Astrocyte (in vitro differentiated cells and primary cell): ENCODE measurements around the gene MMAB. TPM values are rescaled to one million over a fixed set of nuclear protein-coding genes. Genes with fewer than 3 reads are reported as not detected.

Experiments used
- DNase-seq: peaks from one replicate; pipeline ENCODE4 v3.0.0-alpha.2; 2010; ENCODE audit warnings: low read depth
- FAIRE-seq: peaks from 2 replicates; lab custom pipeline; 2011; peaks lifted over from hg19 to GRCh38; lab: Jason Lieb, UNC
- H2AFZ ChIP-seq: 2 replicates; pipeline ENCODE4 v1.6.0; 2012; ENCODE audit warnings: low read depth, low read length, inconsistent platforms
- H3K27ac ChIP-seq: 2 replicates; pipeline ENCODE4 v1.5.1; 2011; ENCODE audit warnings: low read depth, low read length, inconsistent platforms
- H3K27me3 ChIP-seq: 2 replicates; pipeline ENCODE4 v1.6.0; 2011; ENCODE audit warnings: low read length, inconsistent platforms; ENCODE audit not compliant: insufficient read depth
- H3K36me3 ChIP-seq: 2 replicates; pipeline ENCODE4 v1.5.1; 2011; ENCODE audit warnings: low read length, inconsistent platforms; ENCODE audit not compliant: insufficient read depth
- H3K4me1 ChIP-seq: 2 replicates; pipeline ENCODE4 v1.5.1; 2011; ENCODE audit warnings: low read length, inconsistent platforms; ENCODE audit not compliant: insufficient read depth
- H3K4me2 ChIP-seq: 2 replicates; pipeline ENCODE4 v1.6.0; 2012; ENCODE audit warnings: low read length, inconsistent platforms
- H3K4me3 ChIP-seq: 2 replicates; pipeline ENCODE4 v1.5.1; 2011; ENCODE audit warnings: low read depth, mild to moderate bottlenecking, low read length, inconsistent platforms; ENCODE audit not compliant: insufficient read depth
- H3K79me2 ChIP-seq: 2 replicates; pipeline ENCODE4 v1.6.0; 2012; ENCODE audit warnings: mild to moderate bottlenecking, low read length, inconsistent platforms; ENCODE audit not compliant: insufficient read depth
- H3K9ac ChIP-seq: 2 replicates; pipeline ENCODE4 v1.6.0; 2012; ENCODE audit warnings: mild to moderate bottlenecking, low read length, inconsistent platforms
- H3K9me3 ChIP-seq: 2 replicates; pipeline ENCODE4 v1.5.1; 2012; ENCODE audit warnings: low read depth, mild to moderate bottlenecking, low read length, inconsistent platforms; ENCODE audit not compliant: insufficient read depth
- H4K20me1 ChIP-seq: 2 replicates; pipeline ENCODE4 v1.6.0; 2012; ENCODE audit warnings: low read length, inconsistent platforms; ENCODE audit not compliant: insufficient read depth
- H3K27ac Mint-ChIP-seq: one replicate; pipeline ENCODE4 v1.8.0; 2021; ENCODE audit warnings: mild to moderate bottlenecking, mixed read lengths; ENCODE audit not compliant: unreplicated experiment
- H3K27me3 Mint-ChIP-seq: one replicate; pipeline ENCODE4 v1.8.0; 2021; ENCODE audit warnings: low read depth, mixed read lengths; ENCODE audit not compliant: unreplicated experiment
- H3K36me3 Mint-ChIP-seq: one replicate; pipeline ENCODE4 v1.8.0; 2021; ENCODE audit warnings: low read depth, mixed read lengths; ENCODE audit not compliant: unreplicated experiment
- H3K4me1 Mint-ChIP-seq: one replicate; pipeline ENCODE4 v1.8.0; 2021; ENCODE audit warnings: low read depth, mixed read lengths; ENCODE audit not compliant: unreplicated experiment
- H3K4me3 Mint-ChIP-seq: one replicate; pipeline ENCODE4 v1.8.0; 2021; ENCODE audit warnings: mild to moderate bottlenecking, moderate library complexity, mixed read lengths; ENCODE audit not compliant: unreplicated experiment
- H3K9me3 Mint-ChIP-seq: one replicate; pipeline ENCODE4 v1.8.0; 2021; ENCODE audit warnings: mild to moderate bottlenecking, mixed read lengths; ENCODE audit not compliant: unreplicated experiment
- EZH2 ChIP-seq: IDR thresholded peaks from 2 replicates; pipeline ENCODE4 v1.6.1; 2012; ENCODE audit warnings: mild to moderate bottlenecking, low read length, inconsistent platforms; ENCODE audit not compliant: insufficient read depth
- total RNA-seq: library from RNA; stranded (reverse); gene quantifications from 2 replicates; pipeline ENCODE4 v1.2.1, GENCODE V29; 2021
- TF ChIP-seq, protein P1 (sequence below): IDR thresholded peaks from 2 replicates; pipeline ENCODE4 v1.5.1; 2011; ENCODE audit warnings: low read depth, mild to moderate bottlenecking, inconsistent platforms, low read length, moderate library complexity; ENCODE audit not compliant: insufficient read depth

Gene MMAB
- total RNA-seq, 1 donor from 2014 or later: 17.8 TPM

DNA sequence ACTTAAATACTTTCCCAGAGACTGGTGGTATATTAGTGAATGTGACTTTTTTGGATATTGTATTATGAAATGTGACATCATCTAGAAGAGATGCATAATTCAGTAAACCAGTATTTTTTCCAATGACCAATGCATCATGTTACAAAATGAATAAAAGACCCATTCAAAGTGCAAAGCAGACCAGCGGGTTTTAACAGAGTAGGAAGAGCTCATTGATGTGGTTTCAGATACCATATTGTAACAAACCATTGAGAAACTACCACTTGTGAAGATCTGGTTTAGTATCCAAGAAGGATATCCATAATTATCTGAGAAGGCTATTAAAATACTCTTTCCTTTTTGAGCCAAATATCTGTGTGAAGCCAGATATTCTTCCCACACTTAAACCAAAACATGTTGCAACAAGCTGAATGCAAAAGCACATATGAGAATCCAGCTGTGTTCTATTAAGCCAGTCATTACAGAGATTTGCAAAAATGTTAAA lies 47.9 kb upstream of the MMAB start:
- H3K4me2 ChIP-seq: no peak overlapping the region
- FAIRE-seq: no peak

DNA sequence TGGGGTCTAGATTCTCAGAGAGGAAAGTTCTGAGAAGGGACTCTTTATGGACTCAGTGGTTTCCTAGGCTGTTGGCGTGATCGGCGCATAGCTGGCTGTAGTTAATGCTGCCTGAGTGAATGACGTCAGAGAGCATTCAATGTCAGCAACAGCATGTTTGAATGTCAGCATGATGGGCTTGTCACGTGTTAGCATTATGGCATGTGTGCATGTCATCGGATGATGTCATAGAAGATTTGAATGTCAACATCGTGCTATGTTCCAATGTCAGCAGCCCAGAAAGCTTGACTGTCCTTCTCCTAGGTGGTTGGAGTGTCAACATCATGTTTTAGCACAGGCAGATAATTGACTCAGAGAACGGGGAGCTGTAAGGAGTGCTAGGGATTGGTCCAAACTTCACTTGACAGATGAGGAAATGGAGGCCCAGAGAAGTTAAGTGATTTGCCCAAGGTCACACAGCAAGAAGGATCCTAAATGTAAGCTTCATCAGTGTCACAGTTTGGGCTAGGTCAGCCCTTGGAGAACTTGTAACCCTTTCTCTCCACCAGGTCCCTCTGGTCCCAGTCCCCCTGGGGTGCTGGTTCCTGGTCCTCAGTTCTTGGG lies 45.8 kb upstream of the MMAB start:
- Mint-ChIP-seq H3K36me3 (no peaks in the 10 kb centered on the region), H3K4me3 (no peak overlapping the region), H3K27me3 (peaks cover 40% of the 10 kb centered on the region), H3K4me1 (peaks cover 1% of the 10 kb centered on the region), H3K27ac (no peak overlapping the region), H3K9me3 (no peaks in the 10 kb centered on the region)
- H3K27me3 ChIP-seq: peaks cover 51% of the 10 kb centered on the region
- no peak overlapping the region for H3K4me2 ChIP-seq
- H3K4me3 ChIP-seq: no peak overlapping the region
- H4K20me1 ChIP-seq: no peaks in the 10 kb centered on the region
- H3K9me3 ChIP-seq: no peaks in the 10 kb centered on the region
- no peaks in the 10 kb centered on the region for H3K79me2 ChIP-seq
- no peaks in the 10 kb centered on the region for H3K4me1 ChIP-seq
- no peak overlapping the region for H3K27ac ChIP-seq
- no peak overlapping the region for H3K9ac ChIP-seq
- no peaks in the 10 kb centered on the region for H3K36me3 ChIP-seq
- H2AFZ ChIP-seq: no peak overlapping the region
- DNase-seq (no peak), FAIRE-seq (no peak)
- TF ChIP-seq, protein P1, sequence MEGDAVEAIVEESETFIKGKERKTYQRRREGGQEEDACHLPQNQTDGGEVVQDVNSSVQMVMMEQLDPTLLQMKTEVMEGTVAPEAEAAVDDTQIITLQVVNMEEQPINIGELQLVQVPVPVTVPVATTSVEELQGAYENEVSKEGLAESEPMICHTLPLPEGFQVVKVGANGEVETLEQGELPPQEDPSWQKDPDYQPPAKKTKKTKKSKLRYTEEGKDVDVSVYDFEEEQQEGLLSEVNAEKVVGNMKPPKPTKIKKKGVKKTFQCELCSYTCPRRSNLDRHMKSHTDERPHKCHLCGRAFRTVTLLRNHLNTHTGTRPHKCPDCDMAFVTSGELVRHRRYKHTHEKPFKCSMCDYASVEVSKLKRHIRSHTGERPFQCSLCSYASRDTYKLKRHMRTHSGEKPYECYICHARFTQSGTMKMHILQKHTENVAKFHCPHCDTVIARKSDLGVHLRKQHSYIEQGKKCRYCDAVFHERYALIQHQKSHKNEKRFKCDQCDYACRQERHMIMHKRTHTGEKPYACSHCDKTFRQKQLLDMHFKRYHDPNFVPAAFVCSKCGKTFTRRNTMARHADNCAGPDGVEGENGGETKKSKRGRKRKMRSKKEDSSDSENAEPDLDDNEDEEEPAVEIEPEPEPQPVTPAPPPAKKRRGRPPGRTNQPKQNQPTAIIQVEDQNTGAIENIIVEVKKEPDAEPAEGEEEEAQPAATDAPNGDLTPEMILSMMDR: no peak
- no peak for TF ChIP-seq EZH2

More for the DNA sequence above, 47.9 kb upstream of the MMAB start:
- Histone ChIP-seq H3K27me3 (peaks cover 42% of the 10 kb centered on the region), H3K9ac (no peak overlapping the region), H3K4me1 (no peaks in the 10 kb centered on the region), H4K20me1 (no peaks in the 10 kb centered on the region), H3K9me3 (no peaks in the 10 kb centered on the region), H3K4me3 (no peak overlapping the region), H3K36me3 (no peaks in the 10 kb centered on the region), H2AFZ (no peak overlapping the region), H3K79me2 (no peaks in the 10 kb centered on the region), H3K27ac (no peak overlapping the region)
- TF ChIP-seq EZH2: no peak
- TF ChIP-seq, protein P1: no peak
- Mint-ChIP-seq H3K9me3 (no peaks in the 10 kb centered on the region), H3K4me3 (no peak overlapping the region), H3K36me3 (no peaks in the 10 kb centered on the region), H3K27me3 (peaks cover 23% of the 10 kb centered on the region), H3K27ac (no peak overlapping the region), H3K4me1 (peaks cover 1% of the 10 kb centered on the region)
- DNase-seq: no peak

DNA sequence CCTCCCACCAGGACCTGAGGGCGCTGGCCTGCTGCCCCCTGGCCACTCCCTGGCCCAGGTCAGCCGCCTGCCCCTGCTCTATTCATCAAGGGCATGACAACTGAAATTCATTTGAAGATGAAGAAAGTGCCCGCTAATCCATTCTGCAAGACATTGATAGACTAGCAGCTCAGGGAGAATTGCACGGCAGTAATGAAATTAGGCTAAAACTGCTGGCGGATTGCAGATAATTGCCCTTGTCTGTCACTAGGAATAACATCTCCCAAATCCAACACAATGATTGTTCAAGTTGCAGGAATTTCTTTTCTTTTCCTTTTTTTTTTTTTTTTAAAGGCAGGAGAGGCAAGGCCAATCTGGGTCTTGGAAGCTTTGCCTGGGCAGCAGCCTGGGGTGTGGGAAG lies 44.8 kb upstream of the MMAB start:
- no peaks in the 10 kb centered on the region for H3K79me2 ChIP-seq
- Mint-ChIP-seq H3K9me3 (no peaks in the 10 kb centered on the region), H3K27ac (no peak overlapping the region), H3K36me3 (no peaks in the 10 kb centered on the region), H3K27me3 (peaks cover 40% of the 10 kb centered on the region), H3K4me1 (peaks cover 1% of the 10 kb centered on the region), H3K4me3 (no peak overlapping the region)
- no peaks in the 10 kb centered on the region for H3K9me3 ChIP-seq
- no peak overlapping the region for H3K4me2 ChIP-seq
- H3K9ac ChIP-seq: no peak overlapping the region
- H3K27me3 ChIP-seq: peaks cover 60% of the 10 kb centered on the region
- H3K27ac ChIP-seq: no peak overlapping the region
- H2AFZ ChIP-seq: no peak overlapping the region
- H3K4me1 ChIP-seq: no peaks in the 10 kb centered on the region
- no peaks in the 10 kb centered on the region for H3K36me3 ChIP-seq
- no peak overlapping the region for H3K4me3 ChIP-seq
- H4K20me1 ChIP-seq: no peaks in the 10 kb centered on the region
- no peak for FAIRE-seq
- TF ChIP-seq, protein P1: no peak
- no peak for TF ChIP-seq EZH2
- DNase-seq: no peak
